HL-60/S4 treated with retinoic acid at 250 ng/mL for 4 days and 3 days (cell line): ENCODE data around the gene ZNF8.
"Not testable (repeated sequence)": the region's sequence is repeated elsewhere in the genome, so short reads cannot be mapped to it uniquely, and the experiment has no call there.

Experiments
- in situ Hi-C: fragments of 300-500 bp; cut with MboI; formaldehyde crosslinking; loops from 2 replicates; pipeline ENCODE4 v1.7.0; 2022; ENCODE audit warnings: low sequenced_read_pairs

ZNF8 gene

DNA sequence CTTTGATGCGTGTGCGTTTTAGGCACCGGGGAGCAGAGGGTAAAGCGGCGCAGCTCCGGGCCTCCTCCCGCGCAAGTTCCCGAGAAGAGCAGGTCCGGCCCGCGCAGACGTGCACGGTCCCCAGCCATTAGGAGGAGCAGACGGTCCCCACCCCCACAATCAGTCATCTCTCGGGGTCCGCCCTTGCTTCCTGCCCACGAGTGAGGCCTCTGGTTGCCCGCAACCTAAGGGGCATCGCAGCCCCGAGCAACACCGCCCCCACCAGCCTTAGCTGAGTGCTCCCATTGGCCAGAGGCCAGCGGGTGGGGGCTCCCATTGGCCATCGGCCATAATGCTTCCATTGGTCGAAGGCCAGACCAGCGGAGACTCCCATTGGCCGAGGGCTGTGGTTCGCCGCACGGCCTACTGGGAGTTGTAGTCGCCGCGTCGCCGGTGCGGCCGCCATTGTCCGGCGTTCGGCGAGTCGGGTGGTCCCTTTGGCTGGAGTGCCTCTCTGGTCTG, at the start of gene ZNF8:
Gene ZNF8, plus strand, starts transcription at position 415 of the 501 bp plus-strand sequence. CDS start 127 bp downstream, outside the sequence.
- in situ Hi-C loops, result no loop called here

DNA sequence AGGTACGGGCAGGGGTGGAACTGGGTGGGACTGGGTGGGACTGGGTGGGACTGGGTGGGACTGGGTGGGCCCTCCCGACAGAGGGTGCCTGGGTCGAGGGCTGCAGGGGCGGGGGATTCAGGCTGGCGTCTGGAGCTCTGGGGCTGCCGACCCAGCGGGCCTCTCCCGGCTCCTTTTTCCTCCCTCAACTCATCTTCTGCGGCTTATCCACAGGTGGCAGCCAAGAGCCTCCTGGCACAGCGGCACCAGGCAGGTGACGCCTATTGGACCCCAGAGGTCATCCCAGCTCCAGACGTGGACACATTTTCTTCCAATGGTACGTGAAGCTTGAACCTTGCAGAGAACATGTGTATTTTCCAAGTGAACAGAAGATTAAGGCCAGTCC, 49.5 kb upstream of the ZNF8 start:
- in situ Hi-C loops, result no loop called here

DNA sequence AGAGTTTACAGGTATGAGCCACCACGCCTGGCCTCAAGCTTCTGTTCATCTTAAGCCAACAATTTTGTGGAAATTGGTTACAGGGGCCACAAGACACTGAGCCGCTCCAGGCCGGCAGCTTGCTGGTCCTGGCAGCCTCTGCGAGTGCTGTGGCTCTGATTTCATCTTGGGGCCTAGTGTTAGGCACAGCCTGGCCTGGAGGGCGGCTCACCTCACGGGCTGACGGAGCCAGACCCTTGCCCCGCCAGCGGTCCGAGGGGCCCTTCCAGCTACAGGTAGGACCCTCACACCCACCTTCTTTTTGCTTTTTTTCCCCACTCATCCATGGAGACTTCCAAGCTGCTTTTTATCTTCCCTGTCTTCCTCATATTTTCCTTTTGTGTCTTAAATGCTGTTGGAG, 41.4 kb upstream of the ZNF8 start:
- in situ Hi-C loops, result no loop called here

DNA sequence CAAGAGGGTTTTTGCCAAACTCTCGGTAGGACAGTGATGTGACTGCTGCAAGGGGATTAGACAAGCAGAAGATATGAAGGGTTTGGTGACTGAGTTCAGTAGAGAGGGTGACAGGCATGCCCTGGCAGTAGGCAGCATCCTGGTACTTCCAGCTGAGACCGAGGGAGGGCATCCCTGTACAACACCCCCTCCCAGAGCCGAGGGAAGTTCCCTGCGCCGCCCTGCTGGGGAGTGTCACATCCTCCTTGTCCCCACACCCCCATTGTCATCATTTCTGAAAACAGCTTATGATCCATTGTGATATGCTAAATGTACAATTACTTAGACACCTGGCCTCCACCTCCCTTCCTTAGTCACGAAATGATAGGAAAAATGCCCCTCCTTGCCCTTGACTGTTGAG, 35.4 kb upstream of the ZNF8 start:
- in situ Hi-C loops, result no loop called here

DNA sequence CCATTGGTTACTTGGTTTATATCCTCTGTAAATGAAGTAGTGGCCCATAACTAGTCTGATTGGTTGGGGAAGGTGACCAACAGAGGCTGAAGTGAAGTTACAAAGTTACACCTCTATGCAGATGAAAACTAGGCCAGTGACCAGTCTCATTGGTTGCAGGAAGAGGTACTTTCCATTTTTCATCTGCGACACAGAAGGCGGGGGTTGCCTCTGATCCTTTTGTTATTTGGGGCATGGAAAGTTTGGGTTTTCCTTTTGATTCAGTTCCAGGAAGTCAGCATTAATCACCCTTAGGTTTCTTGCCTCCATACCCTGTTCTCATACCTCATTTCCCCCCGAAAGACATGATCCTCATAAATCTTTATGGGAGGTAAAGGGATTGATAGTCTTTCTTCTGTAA, 29.9 kb upstream of the ZNF8 start:
- in situ Hi-C loops, result no loop called here

DNA sequence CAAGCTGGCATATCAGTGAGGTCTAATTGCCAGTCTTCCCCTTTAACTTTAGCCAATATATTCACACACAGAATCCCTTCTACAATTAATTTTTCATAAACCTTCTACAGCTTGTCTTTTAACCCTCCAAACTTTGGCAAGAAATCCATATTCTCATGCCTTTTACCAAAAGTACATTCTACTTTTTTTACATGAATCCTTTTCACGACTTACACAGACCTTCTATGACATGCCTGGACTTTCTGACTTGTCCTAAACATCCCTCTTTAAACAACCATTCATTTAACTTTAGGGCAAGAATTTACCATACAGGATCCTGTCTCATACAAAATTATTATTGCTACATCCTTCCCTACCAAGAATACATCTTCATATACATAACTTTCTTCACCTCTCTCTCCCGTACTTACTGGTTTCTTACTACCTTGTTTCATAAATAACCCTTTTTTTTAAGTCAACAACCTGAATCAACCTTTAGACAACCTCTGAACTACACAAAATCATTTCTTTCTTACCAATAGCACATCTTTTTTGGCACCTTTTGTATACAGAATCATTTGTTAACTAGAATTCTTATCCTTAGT, 26.6 kb upstream of the ZNF8 start:
- in situ Hi-C loops, result no loop called here

DNA sequence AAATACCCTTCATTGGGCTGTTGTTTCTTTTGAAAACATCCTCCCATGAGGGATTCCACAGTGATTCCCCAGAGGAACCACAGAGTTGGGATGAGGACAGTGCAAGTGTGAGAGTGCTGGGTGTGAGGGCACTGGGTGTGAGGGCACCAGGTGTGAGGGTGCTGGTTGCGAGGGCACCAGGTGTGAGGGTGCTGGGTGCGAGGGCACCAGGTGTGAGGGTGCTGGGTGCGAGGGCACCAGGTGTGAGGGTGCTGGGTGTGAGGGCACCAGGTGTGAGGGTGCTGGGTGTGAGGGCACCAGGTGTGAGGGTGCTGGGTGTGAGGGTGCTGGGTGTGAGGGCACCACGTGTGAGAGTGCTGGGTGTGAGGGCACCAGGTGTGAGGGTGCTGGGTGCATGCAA, 20.5 kb upstream of the ZNF8 start:
- in situ Hi-C loops, result not testable (repeated sequence)

DNA sequence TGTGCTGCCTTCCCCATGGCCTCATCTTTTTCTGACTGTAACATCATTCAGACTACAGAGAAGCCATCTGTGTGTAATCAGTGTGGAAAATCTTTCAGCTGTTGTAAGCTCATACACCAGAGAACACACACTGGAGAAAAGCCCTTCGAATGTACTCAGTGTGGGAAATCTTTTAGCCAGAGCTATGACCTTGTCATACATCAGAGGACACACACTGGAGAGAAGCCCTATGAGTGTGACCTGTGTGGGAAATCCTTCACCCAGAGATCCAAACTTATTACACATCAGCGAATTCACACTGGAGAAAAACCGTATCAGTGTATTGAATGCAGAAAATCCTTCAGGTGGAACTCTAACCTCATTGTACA, 17.2 kb upstream of the ZNF8 start:
- in situ Hi-C loops, result no loop called here

DNA sequence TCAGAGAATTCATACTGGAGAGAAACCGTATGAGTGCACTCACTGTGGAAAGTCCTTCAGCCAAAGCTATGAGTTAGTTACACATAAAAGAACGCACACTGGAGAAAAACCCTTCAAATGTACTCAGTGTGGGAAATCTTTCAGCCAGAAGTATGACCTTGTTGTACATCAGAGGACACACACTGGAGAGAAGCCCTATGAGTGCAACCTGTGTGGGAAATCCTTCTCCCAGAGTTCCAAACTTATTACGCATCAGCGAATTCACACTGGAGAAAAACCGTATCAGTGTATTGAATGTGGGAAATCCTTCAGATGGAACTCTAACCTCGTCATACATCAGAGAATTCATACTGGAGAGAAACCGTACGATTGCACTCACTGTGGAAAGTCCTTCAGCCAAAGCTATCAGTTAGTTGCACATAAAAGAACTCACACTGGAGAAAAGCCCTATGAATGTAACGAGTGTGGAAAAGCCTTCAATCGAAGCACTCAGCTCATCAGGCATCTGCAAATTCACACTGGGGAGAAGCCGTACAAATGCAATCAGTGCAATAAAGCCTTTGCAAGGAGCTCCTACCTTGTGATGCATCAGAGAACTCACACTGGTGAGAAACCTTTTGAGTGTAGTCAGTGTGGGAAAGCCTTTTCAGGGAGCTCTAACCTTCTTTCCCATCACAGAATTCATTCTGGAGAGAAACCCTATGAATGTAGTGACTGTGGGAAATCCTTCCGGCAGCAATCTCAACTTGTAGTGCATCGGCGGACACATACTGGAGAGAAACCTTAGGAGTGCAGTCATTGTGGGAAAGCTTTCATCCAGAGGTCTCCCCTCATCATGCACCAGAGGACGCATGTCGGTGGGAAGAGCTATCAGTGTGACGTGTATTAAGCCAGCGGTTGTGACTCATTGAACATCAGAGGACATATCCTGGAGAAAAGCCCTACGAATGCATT, 16.5 kb upstream of the ZNF8 start:
- in situ Hi-C loops, result no loop called here

DNA sequence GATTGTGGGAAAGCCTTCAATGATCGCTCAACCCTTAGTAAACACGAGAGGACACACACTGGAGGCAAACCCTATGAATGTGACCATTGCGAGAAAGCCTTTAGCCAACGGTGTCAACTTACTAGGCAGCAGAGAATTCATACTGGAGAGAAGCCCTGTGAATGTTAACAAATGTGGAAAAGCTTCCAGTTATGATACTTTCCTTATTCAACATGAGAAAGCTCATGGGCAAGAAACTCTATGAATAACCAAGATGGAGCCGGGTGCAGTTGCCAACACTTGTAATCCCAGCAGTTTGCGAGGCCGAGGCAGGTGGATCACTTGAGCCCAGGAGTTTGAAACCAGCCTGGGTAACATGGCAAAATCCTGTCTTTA, 15.8 kb upstream of the ZNF8 start:
- in situ Hi-C loops, result no loop called here

DNA sequence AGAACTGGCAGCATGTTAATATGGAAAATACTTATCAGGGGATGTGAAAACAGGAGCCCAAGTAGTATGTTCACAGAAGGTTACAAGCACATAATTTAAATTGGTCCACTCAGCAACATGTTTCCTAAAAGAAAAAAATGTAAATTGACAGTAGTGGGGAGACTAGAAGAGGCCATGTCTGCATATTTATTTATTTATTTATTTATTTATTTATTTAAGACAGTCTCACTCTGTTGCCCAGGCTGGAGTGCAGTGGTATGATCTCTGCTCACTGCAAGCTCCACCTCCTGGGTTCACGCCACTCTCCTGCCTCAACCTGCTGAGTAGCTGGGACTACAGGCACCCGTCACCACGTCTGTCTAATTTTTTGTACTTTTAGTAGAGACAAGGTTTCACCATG, 13.7 kb upstream of the ZNF8 start:
- in situ Hi-C loops, result no loop called here

DNA sequence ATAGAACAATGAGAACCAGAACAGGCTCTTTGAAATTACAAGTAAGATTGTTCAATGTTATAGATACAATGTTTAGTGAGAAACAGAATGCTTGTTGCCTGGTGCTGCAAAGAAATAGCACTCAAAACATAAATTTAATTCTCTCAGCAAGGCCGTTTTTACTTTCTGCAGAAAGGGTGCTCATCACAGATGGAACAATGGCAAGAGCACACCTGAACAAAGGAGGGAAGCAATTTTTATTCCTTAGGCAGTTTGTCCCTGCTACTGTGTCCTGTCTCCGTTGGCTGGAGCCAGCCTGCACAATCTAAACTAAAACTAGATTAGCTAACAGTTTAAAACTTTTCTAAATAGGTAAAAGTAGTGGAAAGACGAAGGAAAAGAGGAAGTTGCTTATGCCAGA, 10.4 kb upstream of the ZNF8 start:
- in situ Hi-C loops, result no loop called here

DNA sequence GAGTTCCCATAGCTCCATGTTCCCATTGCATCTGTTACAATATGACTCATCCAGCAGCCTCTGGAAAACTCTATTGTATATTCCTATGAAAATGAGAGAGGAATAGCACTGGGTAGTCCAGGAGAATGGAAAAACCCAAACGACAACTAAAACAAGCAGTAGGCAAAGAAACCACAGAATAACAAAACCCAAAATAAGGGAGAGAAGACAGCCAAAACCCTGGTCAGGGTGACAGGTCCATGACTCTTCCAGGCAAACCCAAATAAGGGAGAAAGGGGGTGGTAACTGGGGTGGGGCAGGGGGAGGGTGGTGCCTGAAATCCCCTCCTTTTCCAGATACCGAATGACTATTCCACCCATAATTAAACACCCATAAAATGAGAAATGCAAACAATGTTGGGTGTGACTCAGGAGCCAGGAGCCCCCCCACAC, 4.0 kb upstream of the ZNF8 start:
- in situ Hi-C loops, result no loop called here

DNA sequence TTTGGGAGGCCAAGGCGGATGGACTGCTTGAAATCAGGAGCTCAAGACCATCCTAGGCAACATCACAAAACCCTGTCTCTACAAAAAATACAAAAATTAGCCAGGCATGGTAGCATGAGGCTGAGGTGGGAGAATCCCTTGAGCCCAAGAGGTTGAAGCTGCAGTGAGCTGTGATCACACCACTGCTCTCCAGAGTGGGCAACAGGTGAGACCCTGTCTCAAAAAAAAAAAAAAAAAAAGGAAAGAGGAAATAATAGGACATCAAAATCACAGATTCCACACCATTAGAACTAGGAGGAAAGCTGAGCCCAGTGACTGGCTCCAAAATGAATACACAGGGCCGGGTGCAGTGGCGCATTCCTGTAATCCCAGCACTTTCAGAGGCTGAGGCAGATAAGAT, 3.2 kb upstream of the ZNF8 start:
- in situ Hi-C loops, result no loop called here

DNA sequence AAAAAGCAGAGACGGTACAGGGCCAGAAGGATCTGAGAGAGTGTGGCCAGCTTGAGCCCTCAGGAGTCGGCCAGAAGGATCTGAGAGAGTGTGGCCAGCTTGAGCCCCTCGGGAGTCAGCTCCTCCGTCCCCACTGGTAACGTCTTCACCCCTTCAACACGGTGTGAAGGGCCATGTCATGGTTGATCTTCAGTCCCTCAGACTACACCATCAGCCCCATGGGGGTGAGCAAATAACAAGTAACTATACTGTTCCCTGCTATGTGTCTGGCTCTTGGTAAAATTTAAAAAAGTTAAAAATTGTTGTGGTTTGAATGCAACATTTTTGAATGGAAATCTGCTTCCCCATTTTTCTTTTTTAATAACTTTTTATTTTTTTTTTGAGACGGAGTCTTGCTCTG, 1.6 kb upstream of the ZNF8 start:
- in situ Hi-C loops, result no loop called here

DNA sequence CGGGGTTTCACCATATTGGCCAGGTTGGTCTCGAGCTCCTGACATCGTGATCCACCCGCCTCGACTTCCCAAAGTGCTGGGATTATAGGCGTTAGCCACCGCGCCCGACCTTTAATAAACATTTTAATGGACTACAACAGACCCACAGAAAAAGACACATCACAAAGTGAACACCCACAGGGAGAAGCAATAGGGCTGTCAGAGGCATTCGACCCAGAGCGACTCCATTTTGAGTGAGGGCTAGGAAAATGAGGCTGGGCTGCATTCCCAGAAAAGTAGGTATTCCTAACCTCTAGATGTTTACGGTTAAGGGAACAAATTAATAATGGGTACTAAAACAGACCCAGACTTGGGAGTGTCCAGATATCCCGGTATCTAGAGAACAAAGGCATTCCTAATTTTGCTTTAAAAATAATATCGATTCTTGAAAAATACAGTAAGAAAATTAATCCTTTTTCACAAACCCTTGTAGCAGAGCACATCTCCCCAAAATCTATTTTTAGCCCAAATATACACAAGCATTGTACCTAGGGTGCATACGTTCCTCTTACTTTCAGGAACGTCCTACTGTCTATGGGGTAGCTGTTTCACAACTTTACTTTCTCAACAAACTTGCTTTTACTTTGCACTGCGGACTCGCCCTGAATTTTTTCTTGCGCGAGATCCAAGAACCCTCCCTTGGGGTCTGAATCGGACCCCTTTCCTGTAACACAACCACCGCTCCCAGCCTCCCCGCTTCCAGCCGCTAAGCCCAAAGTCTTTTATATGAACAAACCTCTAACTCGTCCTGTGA, 811 bp upstream of the ZNF8 start:
- in situ Hi-C loops, result no loop called here

DNA sequence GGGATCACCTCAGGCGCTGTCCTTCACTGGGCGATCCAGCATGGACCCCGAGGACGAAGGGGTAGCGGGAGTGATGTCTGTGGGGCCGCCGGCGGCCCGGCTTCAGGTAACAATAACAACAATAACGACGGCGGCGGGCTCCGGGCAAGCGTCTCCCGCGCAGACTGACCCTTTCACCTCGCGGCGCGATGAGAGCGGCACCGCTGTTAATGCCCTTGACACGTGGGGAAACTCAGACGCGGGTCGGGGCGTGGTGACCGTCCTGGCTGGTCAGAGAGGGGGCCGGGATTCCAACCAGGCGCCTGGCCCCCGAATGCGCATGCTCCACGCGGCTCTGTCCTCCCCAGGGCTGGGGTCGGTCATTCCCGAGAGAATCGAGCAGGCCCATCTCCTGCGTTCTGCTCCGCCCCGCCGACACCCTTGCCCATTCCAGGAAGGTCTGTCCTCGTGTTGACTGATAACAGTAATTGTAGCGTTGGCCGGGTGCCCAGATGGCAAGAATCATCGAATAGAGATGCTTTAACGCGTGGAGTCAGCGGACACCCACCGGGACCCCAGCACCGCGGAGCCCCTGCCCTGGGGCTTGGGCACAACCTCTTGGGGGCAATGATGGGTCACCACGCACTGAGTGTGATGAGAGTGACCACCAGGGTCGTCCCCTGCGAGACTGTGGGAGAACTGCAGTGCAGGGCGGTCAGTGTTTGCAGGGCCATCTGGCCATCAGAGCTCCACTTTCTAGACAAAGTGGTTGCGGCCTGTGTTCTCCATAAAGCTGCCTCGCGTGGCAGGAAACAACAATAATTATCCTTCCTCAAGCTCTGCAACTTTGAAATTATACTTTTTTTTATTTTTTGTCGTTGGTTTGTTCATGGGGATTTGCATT, 528 bp downstream of the ZNF8 start:
- in situ Hi-C loops, result no loop called here

DNA sequence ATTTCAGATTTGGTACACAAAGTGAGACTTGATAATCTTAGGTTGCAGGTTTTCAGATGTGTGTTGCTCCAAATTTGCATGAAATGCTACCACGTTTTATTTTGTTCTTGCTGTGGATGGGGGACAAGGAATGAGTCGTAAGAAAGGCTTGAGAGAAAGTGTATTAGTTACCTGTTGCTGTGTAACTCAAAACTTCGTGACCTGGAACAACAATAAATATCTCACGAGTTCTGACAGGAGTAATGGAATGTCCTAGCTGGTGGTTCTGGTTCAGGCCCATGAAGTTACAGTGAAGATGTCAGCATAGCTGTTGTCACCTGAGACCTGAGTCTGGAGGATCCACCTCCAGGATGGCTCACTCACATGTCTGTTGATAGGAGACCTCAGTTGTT, 1.2 kb downstream of the ZNF8 start:
- in situ Hi-C loops, result no loop called here

DNA sequence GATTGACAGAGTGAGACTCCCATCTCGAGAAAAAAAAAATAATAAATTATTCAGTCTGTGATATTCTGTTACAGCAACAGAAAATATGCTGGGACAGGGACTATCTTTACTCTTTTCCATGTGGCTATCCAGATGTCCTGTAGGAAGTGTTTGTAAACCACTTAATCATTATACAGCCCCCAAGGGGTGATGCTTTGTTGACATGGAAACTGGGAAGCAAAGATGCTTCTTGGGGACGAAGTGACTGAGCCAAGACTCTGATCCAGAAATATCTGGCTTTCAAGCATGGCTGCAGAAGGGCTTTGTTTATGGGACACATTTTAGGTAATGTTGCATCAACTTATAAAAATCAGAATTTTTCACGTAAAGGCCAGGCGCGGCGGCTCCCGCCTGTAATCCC, 5.4 kb downstream of the ZNF8 start:
- in situ Hi-C loops, result no loop called here

DNA sequence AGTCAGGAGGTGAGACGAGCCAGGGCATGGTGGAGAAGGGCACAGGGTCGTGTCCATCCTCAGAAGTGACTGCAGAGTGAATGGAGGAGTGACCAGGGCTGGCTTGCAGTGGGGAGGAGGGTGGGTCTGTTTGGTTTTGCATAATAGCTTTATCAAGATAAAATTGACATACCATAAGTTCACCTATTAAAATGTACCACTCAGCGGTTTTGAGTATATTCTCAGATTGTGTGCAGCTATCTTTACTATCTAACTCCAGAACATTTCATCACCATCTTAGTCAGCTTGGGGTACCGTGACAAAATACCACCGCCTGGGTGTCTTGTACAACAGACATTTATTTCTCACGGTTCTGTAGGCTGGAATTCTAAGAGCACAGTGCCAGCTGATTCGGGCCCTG, 13.2 kb downstream of the ZNF8 start:
- in situ Hi-C loops, result no loop called here
